ENCODE results near the gene FRMD1. TPM values are rescaled to one million over a fixed set of nuclear protein-coding genes. Genes with fewer than 3 reads are reported as not detected.

The FRMD1 gene
- total RNA-seq, 1 experiment from 2014 or later: not detected

DNA sequence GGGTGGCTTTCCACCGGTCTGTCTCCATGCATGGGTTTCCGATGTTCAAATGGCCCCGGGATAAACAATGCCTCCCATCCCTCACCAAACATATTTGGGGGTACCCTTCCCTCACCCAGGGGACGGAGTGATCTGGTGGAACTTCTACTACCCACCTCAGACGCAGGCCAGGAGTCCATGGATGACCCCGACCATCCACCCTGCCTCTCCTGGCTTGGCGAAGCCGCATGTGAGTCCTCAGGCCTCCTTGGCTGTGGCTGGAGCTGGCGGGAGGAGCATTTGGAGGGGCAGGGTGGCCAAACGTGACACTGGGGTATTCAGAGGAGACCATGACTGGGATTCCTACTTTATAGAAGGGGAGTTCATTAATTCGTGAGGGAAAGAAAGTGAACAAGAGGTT lies 45.9 kb upstream of the FRMD1 start (continued):
- TF ChIP-seq, protein P1, sequence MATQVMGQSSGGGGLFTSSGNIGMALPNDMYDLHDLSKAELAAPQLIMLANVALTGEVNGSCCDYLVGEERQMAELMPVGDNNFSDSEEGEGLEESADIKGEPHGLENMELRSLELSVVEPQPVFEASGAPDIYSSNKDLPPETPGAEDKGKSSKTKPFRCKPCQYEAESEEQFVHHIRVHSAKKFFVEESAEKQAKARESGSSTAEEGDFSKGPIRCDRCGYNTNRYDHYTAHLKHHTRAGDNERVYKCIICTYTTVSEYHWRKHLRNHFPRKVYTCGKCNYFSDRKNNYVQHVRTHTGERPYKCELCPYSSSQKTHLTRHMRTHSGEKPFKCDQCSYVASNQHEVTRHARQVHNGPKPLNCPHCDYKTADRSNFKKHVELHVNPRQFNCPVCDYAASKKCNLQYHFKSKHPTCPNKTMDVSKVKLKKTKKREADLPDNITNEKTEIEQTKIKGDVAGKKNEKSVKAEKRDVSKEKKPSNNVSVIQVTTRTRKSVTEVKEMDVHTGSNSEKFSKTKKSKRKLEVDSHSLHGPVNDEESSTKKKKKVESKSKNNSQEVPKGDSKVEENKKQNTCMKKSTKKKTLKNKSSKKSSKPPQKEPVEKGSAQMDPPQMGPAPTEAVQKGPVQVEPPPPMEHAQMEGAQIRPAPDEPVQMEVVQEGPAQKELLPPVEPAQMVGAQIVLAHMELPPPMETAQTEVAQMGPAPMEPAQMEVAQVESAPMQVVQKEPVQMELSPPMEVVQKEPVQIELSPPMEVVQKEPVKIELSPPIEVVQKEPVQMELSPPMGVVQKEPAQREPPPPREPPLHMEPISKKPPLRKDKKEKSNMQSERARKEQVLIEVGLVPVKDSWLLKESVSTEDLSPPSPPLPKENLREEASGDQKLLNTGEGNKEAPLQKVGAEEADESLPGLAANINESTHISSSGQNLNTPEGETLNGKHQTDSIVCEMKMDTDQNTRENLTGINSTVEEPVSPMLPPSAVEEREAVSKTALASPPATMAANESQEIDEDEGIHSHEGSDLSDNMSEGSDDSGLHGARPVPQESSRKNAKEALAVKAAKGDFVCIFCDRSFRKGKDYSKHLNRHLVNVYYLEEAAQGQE (IDR thresholded peaks at IDR 0.05; ENCODE audit: low read depth): no peak
- no peak for TF ChIP-seq ZNF274 (IDR thresholded peaks at IDR 0.05; ENCODE audit: low read depth, low read length)
- no peak for TF ChIP-seq EGR1 (IDR thresholded peaks at IDR 0.05; ENCODE audit: low read depth)
- no peak for TF ChIP-seq TCF7L2 (IDR thresholded peaks at IDR 0.05; ENCODE audit: borderline replicate concordance, extremely low read depth, insufficient read depth, insufficient read length)

DNA sequence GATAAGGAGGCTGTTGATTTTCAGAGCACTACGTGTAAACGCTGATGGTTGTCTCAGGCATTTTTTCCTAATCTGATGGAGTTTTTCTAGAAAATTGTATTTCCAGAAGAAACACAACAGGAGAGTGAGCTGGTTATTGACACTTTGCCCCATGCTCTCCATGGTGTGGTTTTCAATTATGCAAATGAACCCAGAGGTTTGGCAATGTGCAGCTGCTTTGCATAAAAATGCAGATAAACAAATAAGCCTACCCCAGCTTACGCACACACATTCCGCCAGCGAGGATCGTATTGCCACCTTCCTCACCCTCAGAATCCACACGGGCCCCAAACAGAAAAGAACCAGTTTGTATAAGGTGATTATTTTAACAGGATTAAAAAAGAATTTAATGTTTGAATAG lies 45.1 kb upstream of the FRMD1 start:
- Histone ChIP-seq H3K9ac (ENCODE audit: low read length) (no peak overlapping the region), H2AFZ (ENCODE audit: low read depth, low read length, poor library complexity, severe bottlenecking) (no peak overlapping the region), H3K9me3 (ENCODE audit: control insufficient read depth in 1 of 2, insufficient read depth in 1 of 2, low read depth in 1 of 2, low read length in 2 of 2) (no peaks in the 10 kb centered on the region), H3K4me2 (ENCODE audit: low read length) (no peak overlapping the region), H3K79me2 (ENCODE audit: insufficient read depth, low read length) (no peaks in the 10 kb centered on the region), H3K9me2 (ENCODE audit: insufficient read depth) (no peaks in the 10 kb centered on the region), H3K4me1 (ENCODE audit: control insufficient read depth in 1 of 2, insufficient read depth in 2 of 2, low read length in 2 of 2) (no peaks in the 10 kb centered on the region), H3K36me3 (ENCODE audit: control insufficient read depth in 1 of 2, insufficient read depth in 2 of 2, low read length in 2 of 2) (no peaks in the 10 kb centered on the region), H3K27me3 (ENCODE audit: insufficient read depth, low read length) (no peaks in the 10 kb centered on the region), H4K20me1 (ENCODE audit: insufficient read depth) (no peaks in the 10 kb centered on the region), H3K4me3 (replicated peaks in 1 of 2; ENCODE audit: low read depth in 1 of 2, low read length in 2 of 2) (no peak overlapping the region), H3K27ac (ENCODE audit: low read depth, low read length) (no peak overlapping the region)
- no TSS peak for BruUV-seq (replicated peaks)
- ChIA-PET RAD21 (ENCODE audit: low non-redundant PET in 1 of 2, low total read pairs in 2 of 2, uncharacterized antibody in 2 of 2, unreplicated experiment in 2 of 2) (no interaction called here), POLR2A (no interaction called here), CTCF (no interaction called here)
- intact Hi-C loops (cut with micrococcal nuclease): no loop called here
- DNase-seq (ENCODE audit: low read depth, low spot score) (no peak), ATAC-seq (no peak)
- no peak for TF ChIP-seq POLR2A (IDR thresholded peaks at IDR 0.05; ENCODE audit: borderline replicate concordance, extremely low read depth, insufficient read depth, insufficient read length)
- TF ChIP-seq, protein P1 (IDR thresholded peaks at IDR 0.05; ENCODE audit: low read depth): no peak
- no peak for TF ChIP-seq EZH2 (IDR thresholded peaks at IDR 0.05)
- TF ChIP-seq EGR1 (IDR thresholded peaks at IDR 0.05; ENCODE audit: low read depth): no peak
- TF ChIP-seq, protein P2, sequence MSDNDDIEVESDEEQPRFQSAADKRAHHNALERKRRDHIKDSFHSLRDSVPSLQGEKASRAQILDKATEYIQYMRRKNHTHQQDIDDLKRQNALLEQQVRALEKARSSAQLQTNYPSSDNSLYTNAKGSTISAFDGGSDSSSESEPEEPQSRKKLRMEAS (IDR thresholded peaks at IDR 0.05): no peak
- TF ChIP-seq, protein P3, sequence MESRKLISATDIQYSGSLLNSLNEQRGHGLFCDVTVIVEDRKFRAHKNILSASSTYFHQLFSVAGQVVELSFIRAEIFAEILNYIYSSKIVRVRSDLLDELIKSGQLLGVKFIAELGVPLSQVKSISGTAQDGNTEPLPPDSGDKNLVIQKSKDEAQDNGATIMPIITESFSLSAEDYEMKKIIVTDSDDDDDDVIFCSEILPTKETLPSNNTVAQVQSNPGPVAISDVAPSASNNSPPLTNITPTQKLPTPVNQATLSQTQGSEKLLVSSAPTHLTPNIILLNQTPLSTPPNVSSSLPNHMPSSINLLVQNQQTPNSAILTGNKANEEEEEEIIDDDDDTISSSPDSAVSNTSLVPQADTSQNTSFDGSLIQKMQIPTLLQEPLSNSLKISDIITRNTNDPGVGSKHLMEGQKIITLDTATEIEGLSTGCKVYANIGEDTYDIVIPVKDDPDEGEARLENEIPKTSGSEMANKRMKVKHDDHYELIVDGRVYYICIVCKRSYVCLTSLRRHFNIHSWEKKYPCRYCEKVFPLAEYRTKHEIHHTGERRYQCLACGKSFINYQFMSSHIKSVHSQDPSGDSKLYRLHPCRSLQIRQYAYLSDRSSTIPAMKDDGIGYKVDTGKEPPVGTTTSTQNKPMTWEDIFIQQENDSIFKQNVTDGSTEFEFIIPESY (IDR thresholded peaks at IDR 0.05; ENCODE audit: extremely low read depth, insufficient replicate concordance, low read length): no peak
- no peak for TF ChIP-seq YY1 (IDR thresholded peaks at IDR 0.05; ENCODE audit: extremely low read depth, insufficient replicate concordance, low read depth, low read length)
- TF ChIP-seq CBX3 (IDR thresholded peaks at IDR 0.05; ENCODE audit: low read depth): no peak
- TF ChIP-seq, protein P4, sequence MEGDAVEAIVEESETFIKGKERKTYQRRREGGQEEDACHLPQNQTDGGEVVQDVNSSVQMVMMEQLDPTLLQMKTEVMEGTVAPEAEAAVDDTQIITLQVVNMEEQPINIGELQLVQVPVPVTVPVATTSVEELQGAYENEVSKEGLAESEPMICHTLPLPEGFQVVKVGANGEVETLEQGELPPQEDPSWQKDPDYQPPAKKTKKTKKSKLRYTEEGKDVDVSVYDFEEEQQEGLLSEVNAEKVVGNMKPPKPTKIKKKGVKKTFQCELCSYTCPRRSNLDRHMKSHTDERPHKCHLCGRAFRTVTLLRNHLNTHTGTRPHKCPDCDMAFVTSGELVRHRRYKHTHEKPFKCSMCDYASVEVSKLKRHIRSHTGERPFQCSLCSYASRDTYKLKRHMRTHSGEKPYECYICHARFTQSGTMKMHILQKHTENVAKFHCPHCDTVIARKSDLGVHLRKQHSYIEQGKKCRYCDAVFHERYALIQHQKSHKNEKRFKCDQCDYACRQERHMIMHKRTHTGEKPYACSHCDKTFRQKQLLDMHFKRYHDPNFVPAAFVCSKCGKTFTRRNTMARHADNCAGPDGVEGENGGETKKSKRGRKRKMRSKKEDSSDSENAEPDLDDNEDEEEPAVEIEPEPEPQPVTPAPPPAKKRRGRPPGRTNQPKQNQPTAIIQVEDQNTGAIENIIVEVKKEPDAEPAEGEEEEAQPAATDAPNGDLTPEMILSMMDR (IDR thresholded peaks at IDR 0.05 in 2 of 3, conservative IDR thresholded peaks at IDR 0.05 in 1 of 3; ENCODE audit: borderline replicate concordance in 1 of 3, insufficient read depth in 1 of 3, low read depth in 2 of 3, low read length in 2 of 3): no peak
- TF ChIP-seq FOSL1 (IDR thresholded peaks at IDR 0.05; ENCODE audit: low read depth): no peak
- TF ChIP-seq ELF1 (IDR thresholded peaks at IDR 0.05; ENCODE audit: borderline replicate concordance, low read depth): no peak

Measured in HCT116 (cell line).